ENCODE results near the gene GLRA1. TPM values are rescaled to one million over a fixed set of nuclear protein-coding genes. Genes with fewer than 3 reads are reported as not detected.

The GLRA1 gene
- total and polyA plus RNA-seq, 5 experiments from 2014 or later = not detected

GRCh38 chr5:151912360-151912759, 12.3 kb downstream of the GLRA1 start:
- Mint-ChIP-seq H3K27ac (no peak overlapping the region), H3K9me3 (no peaks in the 10 kb centered on the region), H3K4me1 (peaks cover 0 to 2% (median 0%) of the 10 kb centered on the region in 4 donors), H3K36me3 (no peaks in the 10 kb centered on the region), H3K4me3 (no peak overlapping the region), H3K27me3 (peaks cover 0 to 15% (median 8%) of the 10 kb centered on the region in 5 donors)
- ATAC-seq = no peak
- no peak for DNase-seq
- POLR2A ChIA-PET = no interaction called here

- no peak overlapping the region for H3K27ac Mint-ChIP-seq
- no peak for ATAC-seq
- H3K4me3 Mint-ChIP-seq = no peak overlapping the region
- DNase-seq = no peak
- H3K27me3 Mint-ChIP-seq = peaks cover 0 to 4% (median 3%) of the 10 kb centered on the region in 5 donors
- no peaks in the 10 kb centered on the region for H3K9me3 Mint-ChIP-seq
- H3K36me3 Mint-ChIP-seq = no peaks in the 10 kb centered on the region
- peaks cover 0 to 2% (median 0%) of the 10 kb centered on the region in 4 donors for H3K4me1 Mint-ChIP-seq
- POLR2A ChIA-PET = no interaction called here
Observed at GRCh38 chr5:151911011-151911410, 13.6 kb downstream of the GLRA1 start.

- no peaks in the 10 kb centered on the region for H3K9me3 Mint-ChIP-seq
- DNase-seq (no peak), ATAC-seq (no peak)
- no peak overlapping the region for H3K27ac Mint-ChIP-seq
- H3K4me3 Mint-ChIP-seq = no peak overlapping the region
- H3K27me3 Mint-ChIP-seq = peaks cover 0 to 4% (median 2%) of the 10 kb centered on the region in 5 donors
- POLR2A ChIA-PET = no interaction called here
- no peaks in the 10 kb centered on the region for H3K36me3 Mint-ChIP-seq
- peaks cover 0 to 2% (median 0%) of the 10 kb centered on the region in 4 donors for H3K4me1 Mint-ChIP-seq
Observed at GRCh38 chr5:151909628-151910027, 15.0 kb downstream of the GLRA1 start.

- POLR2A ChIA-PET = no interaction called here
- no peak overlapping the region for H3K27ac Mint-ChIP-seq
- H3K4me3 Mint-ChIP-seq = no peak overlapping the region
- no peaks in the 10 kb centered on the region for H3K9me3 Mint-ChIP-seq
- no peaks in the 10 kb centered on the region for H3K4me1 Mint-ChIP-seq
- H3K36me3 Mint-ChIP-seq = no peaks in the 10 kb centered on the region
- no peak for ATAC-seq
- peaks cover 0 to 6% (median 4%) of the 10 kb centered on the region in 5 donors for H3K27me3 Mint-ChIP-seq
- no peak for DNase-seq
Observed at GRCh38 chr5:151906246-151906645, 18.4 kb downstream of the GLRA1 start.

- Mint-ChIP-seq H3K27ac (no peak overlapping the region), H3K4me1 (no peaks in the 10 kb centered on the region), H3K36me3 (no peaks in the 10 kb centered on the region), H3K27me3 (peaks cover 0 to 8% (median 4%) of the 10 kb centered on the region in 5 donors), H3K9me3 (no peaks in the 10 kb centered on the region), H3K4me3 (no peak overlapping the region)
- DNase-seq (no peak), ATAC-seq (no peak)
- POLR2A ChIA-PET = no interaction called here
Observed at GRCh38 chr5:151905557-151905961, 19.1 kb downstream of the GLRA1 start.

- H3K4me3 Mint-ChIP-seq = no peak overlapping the region
- ATAC-seq (no peak), DNase-seq (no peak)
- H3K36me3 Mint-ChIP-seq = no peaks in the 10 kb centered on the region
- H3K9me3 Mint-ChIP-seq = no peaks in the 10 kb centered on the region
- no peak overlapping the region for H3K27ac Mint-ChIP-seq
- no peaks in the 10 kb centered on the region for H3K4me1 Mint-ChIP-seq
- peaks cover 0 to 8% (median 4%) of the 10 kb centered on the region in 5 donors for H3K27me3 Mint-ChIP-seq
- POLR2A ChIA-PET = no interaction called here
Observed at GRCh38 chr5:151904909-151905308, 19.7 kb downstream of the GLRA1 start.

- Mint-ChIP-seq H3K27me3 (peaks cover 0 to 9% (median 4%) of the 10 kb centered on the region in 5 donors), H3K27ac (no peak overlapping the region), H3K4me3 (no peak overlapping the region), H3K36me3 (no peaks in the 10 kb centered on the region), H3K4me1 (no peaks in the 10 kb centered on the region), H3K9me3 (no peaks in the 10 kb centered on the region)
- no peak for ATAC-seq
- POLR2A ChIA-PET = no interaction called here
- no peak for DNase-seq
Observed at GRCh38 chr5:151904127-151904526, 20.5 kb downstream of the GLRA1 start.

GRCh38 chr5:151903243-151903653, 21.4 kb downstream of the GLRA1 start:
- POLR2A ChIA-PET = no interaction called here
- peaks cover 3 to 17% (median 6%) of the 10 kb centered on the region in 5 donors for H3K27me3 Mint-ChIP-seq

GRCh38 chr5:151902215-151902614, 22.4 kb downstream of the GLRA1 start:
- Mint-ChIP-seq H3K4me3 (no peak overlapping the region), H3K9me3 (peaks cover 0 to 1% (median 0%) of the 10 kb centered on the region in 9 donors), H3K27ac (no peak overlapping the region), H3K27me3 (peaks cover 3 to 16% (median 11%) of the 10 kb centered on the region in 5 donors), H3K4me1 (no peaks in the 10 kb centered on the region), H3K36me3 (peaks cover 0 to 4% (median 0%) of the 10 kb centered on the region in 3 donors)
- no peak for DNase-seq
- ATAC-seq = no peak
- POLR2A ChIA-PET = no interaction called here

More at GRCh38 chr5:151903243-151903653, 21.4 kb downstream of the GLRA1 start:
- H3K4me3 Mint-ChIP-seq = no peak overlapping the region
- no peak overlapping the region for H3K27ac Mint-ChIP-seq
- no peak for DNase-seq
- no peaks in the 10 kb centered on the region for H3K4me1 Mint-ChIP-seq
- no peak for ATAC-seq
- peaks cover 0 to 1% (median 0%) of the 10 kb centered on the region in 9 donors for H3K9me3 Mint-ChIP-seq
- H3K36me3 Mint-ChIP-seq = peaks cover 0 to 4% (median 0%) of the 10 kb centered on the region in 3 donors

GRCh38 chr5:151901611-151902010, 23.0 kb downstream of the GLRA1 start:
- Mint-ChIP-seq H3K36me3 (peaks cover 0 to 4% (median 0%) of the 10 kb centered on the region in 3 donors), H3K4me3 (no peak overlapping the region), H3K9me3 (peaks cover 0 to 1% (median 0%) of the 10 kb centered on the region in 9 donors), H3K27ac (no peak overlapping the region), H3K4me1 (no peaks in the 10 kb centered on the region), H3K27me3 (peaks cover 3 to 16% (median 11%) of the 10 kb centered on the region in 5 donors)
- POLR2A ChIA-PET = no interaction called here
- no peak for DNase-seq
- no peak for ATAC-seq

- no peak for ATAC-seq
- POLR2A ChIA-PET = no interaction called here
- Mint-ChIP-seq H3K27ac (peak overlapping the region in 1 of 10 donors; percentile 56), H3K4me1 (no peaks in the 10 kb centered on the region), H3K4me3 (no peak overlapping the region), H3K9me3 (peaks cover 0 to 1% (median 0%) of the 10 kb centered on the region in 9 donors), H3K27me3 (peaks cover 3 to 16% (median 11%) of the 10 kb centered on the region in 5 donors), H3K36me3 (peaks cover 0 to 4% (median 0%) of the 10 kb centered on the region in 3 donors)
- DNase-seq = no peak
Observed at GRCh38 chr5:151900891-151901290, 23.8 kb downstream of the GLRA1 start.

- DNase-seq = no peak
- peaks cover 1 to 16% (median 11%) of the 10 kb centered on the region in 5 donors for H3K27me3 Mint-ChIP-seq
- no peak overlapping the region for H3K27ac Mint-ChIP-seq
- no peak for ATAC-seq
- POLR2A ChIA-PET = no interaction called here
- no peaks in the 10 kb centered on the region for H3K4me1 Mint-ChIP-seq
- peaks cover 0 to 4% (median 0%) of the 10 kb centered on the region in 3 donors for H3K36me3 Mint-ChIP-seq
- no peak overlapping the region for H3K4me3 Mint-ChIP-seq
- H3K9me3 Mint-ChIP-seq = peaks cover 0 to 1% (median 0%) of the 10 kb centered on the region in 9 donors
Observed at GRCh38 chr5:151899399-151899798, 25.3 kb downstream of the GLRA1 start.

- Mint-ChIP-seq H3K4me3 (no peak overlapping the region), H3K27me3 (peaks cover 1 to 16% (median 11%) of the 10 kb centered on the region in 5 donors), H3K9me3 (peaks cover 0 to 1% (median 0%) of the 10 kb centered on the region in 9 donors), H3K36me3 (peaks cover 0 to 4% (median 0%) of the 10 kb centered on the region in 3 donors), H3K4me1 (no peaks in the 10 kb centered on the region), H3K27ac (no peak overlapping the region)
- POLR2A ChIA-PET = no interaction called here
- DNase-seq (no peak), ATAC-seq (no peak)
Observed at GRCh38 chr5:151897896-151898295, 26.8 kb downstream of the GLRA1 start.

GRCh38 chr5:151897020-151897552, 27.6 kb downstream of the GLRA1 start:
- Mint-ChIP-seq H3K9me3 (peaks cover 0 to 1% (median 0%) of the 10 kb centered on the region in 9 donors), H3K4me1 (no peaks in the 10 kb centered on the region), H3K27me3 (peaks cover 1 to 16% (median 11%) of the 10 kb centered on the region in 5 donors), H3K27ac (no peak overlapping the region), H3K4me3 (no peak overlapping the region), H3K36me3 (peaks cover 0 to 4% (median 0%) of the 10 kb centered on the region in 3 donors)
- DNase-seq = no peak
- POLR2A ChIA-PET = no interaction called here
- no peak for ATAC-seq

All from naive thymus-derived CD8-positive, alpha-beta T cell (primary cell).